ENCODE data around the gene VAT1L.

VAT1L gene

GRCh38 chr16:77790009-77790372 is 1.6 kb downstream of the VAT1L start:
- no peak for DNase-seq
- ATAC-seq, result no peak
- peaks cover 59% of the 10 kb centered on the region for H3K27me3 Mint-ChIP-seq
- H3K36me3 Mint-ChIP-seq (ENCODE audit: low read depth), result no peaks in the 10 kb centered on the region
- no peaks in the 10 kb centered on the region for H3K9me3 Mint-ChIP-seq
- no peak overlapping the region for H3K4me3 Mint-ChIP-seq
- H3K27ac Mint-ChIP-seq, result no peak overlapping the region
- H3K4me1 Mint-ChIP-seq, result peaks cover 4% of the 10 kb centered on the region

GRCh38 chr16:77790912-77791311 is 2.5 kb downstream of the VAT1L start:
- no peak overlapping the region for H3K27ac Mint-ChIP-seq
- H3K36me3 Mint-ChIP-seq (ENCODE audit: low read depth), result no peaks in the 10 kb centered on the region
- peaks cover 58% of the 10 kb centered on the region for H3K27me3 Mint-ChIP-seq
- H3K4me1 Mint-ChIP-seq, result peaks cover 4% of the 10 kb centered on the region
- no peak for DNase-seq
- ATAC-seq, result no peak
- no peaks in the 10 kb centered on the region for H3K9me3 Mint-ChIP-seq
- H3K4me3 Mint-ChIP-seq, result no peak overlapping the region

GRCh38 chr16:77793417-77793816 is 5.1 kb downstream of the VAT1L start:
- H3K27ac Mint-ChIP-seq, result no peak overlapping the region
- peaks cover 35% of the 10 kb centered on the region for H3K27me3 Mint-ChIP-seq
- H3K36me3 Mint-ChIP-seq (ENCODE audit: low read depth), result no peaks in the 10 kb centered on the region
- peaks cover 1% of the 10 kb centered on the region for H3K4me1 Mint-ChIP-seq
- ATAC-seq, result no peak
- H3K9me3 Mint-ChIP-seq, result no peaks in the 10 kb centered on the region
- H3K4me3 Mint-ChIP-seq, result no peak overlapping the region
- no peak for DNase-seq

- H3K27ac Mint-ChIP-seq, result no peak overlapping the region
- no peaks in the 10 kb centered on the region for H3K36me3 Mint-ChIP-seq (ENCODE audit: low read depth)
- no peak for DNase-seq
- no peak overlapping the region for H3K4me3 Mint-ChIP-seq
- no peak for ATAC-seq
- no peaks in the 10 kb centered on the region for H3K4me1 Mint-ChIP-seq
- peaks cover 27% of the 10 kb centered on the region for H3K27me3 Mint-ChIP-seq
- H3K9me3 Mint-ChIP-seq, result no peaks in the 10 kb centered on the region
These were observed 6.2 kb downstream of the VAT1L start for GRCh38 chr16:77794586-77794985.

- Mint-ChIP-seq H3K27me3 (peaks cover 6% of the 10 kb centered on the region), H3K27ac (no peak overlapping the region)
These were observed 13.5 kb downstream of the VAT1L start for GRCh38 chr16:77801817-77802216.

GRCh38 chr16:77805398-77805797 is 17.0 kb downstream of the VAT1L start:
- DNase-seq, result no peak
- Mint-ChIP-seq H3K27me3 (peaks cover 7% of the 10 kb centered on the region), H3K4me3 (no peak overlapping the region), H3K9me3 (no peaks in the 10 kb centered on the region), H3K27ac (no peak overlapping the region), H3K36me3 (ENCODE audit: low read depth) (no peaks in the 10 kb centered on the region), H3K4me1 (no peaks in the 10 kb centered on the region)
- no peak for ATAC-seq

More at GRCh38 chr16:77801817-77802216, 13.5 kb downstream of the VAT1L start:
- DNase-seq (no peak), ATAC-seq (no peak)
- H3K9me3 Mint-ChIP-seq, result no peaks in the 10 kb centered on the region
- H3K4me1 Mint-ChIP-seq, result no peaks in the 10 kb centered on the region
- no peak overlapping the region for H3K4me3 Mint-ChIP-seq
- H3K36me3 Mint-ChIP-seq (ENCODE audit: low read depth), result no peaks in the 10 kb centered on the region

- DNase-seq (no peak), ATAC-seq (no peak)
- Mint-ChIP-seq H3K27me3 (peaks cover 7% of the 10 kb centered on the region), H3K9me3 (no peaks in the 10 kb centered on the region), H3K4me1 (no peaks in the 10 kb centered on the region), H3K27ac (no peak overlapping the region), H3K36me3 (ENCODE audit: low read depth) (no peaks in the 10 kb centered on the region), H3K4me3 (no peak overlapping the region)
These were observed 18.7 kb downstream of the VAT1L start for GRCh38 chr16:77807021-77807420.

GRCh38 chr16:77812856-77813500 is 24.6 kb downstream of the VAT1L start:
- DNase-seq (no peak), ATAC-seq (no peak)
- Mint-ChIP-seq H3K4me3 (no peak overlapping the region), H3K27me3 (no peaks in the 10 kb centered on the region), H3K9me3 (no peaks in the 10 kb centered on the region), H3K4me1 (no peaks in the 10 kb centered on the region), H3K27ac (no peak overlapping the region), H3K36me3 (ENCODE audit: low read depth) (no peaks in the 10 kb centered on the region)

GRCh38 chr16:77816293-77816692 is 27.9 kb downstream of the VAT1L start:
- Mint-ChIP-seq H3K4me1 (no peaks in the 10 kb centered on the region), H3K36me3 (ENCODE audit: low read depth) (no peaks in the 10 kb centered on the region), H3K9me3 (no peaks in the 10 kb centered on the region), H3K4me3 (no peak overlapping the region), H3K27me3 (peaks cover 3% of the 10 kb centered on the region), H3K27ac (no peak overlapping the region)
- no peak for DNase-seq
- no peak for ATAC-seq

GRCh38 chr16:77820340-77820739 is 32.0 kb downstream of the VAT1L start:
- DNase-seq (no peak), ATAC-seq (no peak)
- Mint-ChIP-seq H3K4me1 (no peaks in the 10 kb centered on the region), H3K27ac (no peak overlapping the region), H3K9me3 (no peaks in the 10 kb centered on the region), H3K4me3 (no peak overlapping the region), H3K36me3 (ENCODE audit: low read depth) (no peaks in the 10 kb centered on the region), H3K27me3 (peaks cover 7% of the 10 kb centered on the region)

GRCh38 chr16:77822661-77823060 is 34.3 kb downstream of the VAT1L start:
- Mint-ChIP-seq H3K9me3 (no peaks in the 10 kb centered on the region), H3K4me1 (no peaks in the 10 kb centered on the region), H3K4me3 (no peak overlapping the region), H3K36me3 (ENCODE audit: low read depth) (no peaks in the 10 kb centered on the region), H3K27me3 (peaks cover 8% of the 10 kb centered on the region), H3K27ac (no peak overlapping the region)
- ATAC-seq, result no peak
- DNase-seq, result no peak

- no peaks in the 10 kb centered on the region for H3K9me3 Mint-ChIP-seq
- H3K36me3 Mint-ChIP-seq (ENCODE audit: low read depth), result no peaks in the 10 kb centered on the region
- no peak for ATAC-seq
- no peaks in the 10 kb centered on the region for H3K4me1 Mint-ChIP-seq
- H3K27ac Mint-ChIP-seq, result no peak overlapping the region
- no peak for DNase-seq
- no peak overlapping the region for H3K4me3 Mint-ChIP-seq
- H3K27me3 Mint-ChIP-seq, result peaks cover 8% of the 10 kb centered on the region
These were observed 34.7 kb downstream of the VAT1L start for GRCh38 chr16:77823067-77823466.

GRCh38 chr16:77825196-77825595 is 36.8 kb downstream of the VAT1L start:
- peaks cover 8% of the 10 kb centered on the region for H3K27me3 Mint-ChIP-seq
- H3K9me3 Mint-ChIP-seq, result no peaks in the 10 kb centered on the region
- H3K4me3 Mint-ChIP-seq, result no peak overlapping the region
- no peak for DNase-seq
- no peak overlapping the region for H3K27ac Mint-ChIP-seq
- H3K4me1 Mint-ChIP-seq, result no peaks in the 10 kb centered on the region
- no peak for ATAC-seq
- no peaks in the 10 kb centered on the region for H3K36me3 Mint-ChIP-seq (ENCODE audit: low read depth)

- no peaks in the 10 kb centered on the region for H3K4me1 Mint-ChIP-seq
- no peaks in the 10 kb centered on the region for H3K36me3 Mint-ChIP-seq (ENCODE audit: low read depth)
- H3K4me3 Mint-ChIP-seq, result no peak overlapping the region
- peaks cover 4% of the 10 kb centered on the region for H3K27me3 Mint-ChIP-seq
- ATAC-seq (no peak), DNase-seq (no peak)
- H3K9me3 Mint-ChIP-seq, result no peaks in the 10 kb centered on the region
- H3K27ac Mint-ChIP-seq, result no peak overlapping the region
These were observed 38.7 kb downstream of the VAT1L start for GRCh38 chr16:77827032-77827431.

GRCh38 chr16:77833921-77834634 is 45.7 kb downstream of the VAT1L start:
- Mint-ChIP-seq H3K9me3 (no peaks in the 10 kb centered on the region), H3K4me3 (no peak overlapping the region), H3K4me1 (no peaks in the 10 kb centered on the region), H3K36me3 (ENCODE audit: low read depth) (no peaks in the 10 kb centered on the region), H3K27me3 (peaks cover 4% of the 10 kb centered on the region), H3K27ac (no peak overlapping the region)
- no peak for ATAC-seq
- DNase-seq, result no peak
